Activated CD4-positive, alpha-beta T cell treated with anti-CD3 and anti-CD28 coated beads for 48 hours (primary cell): ENCODE data around the gene IL16.
"Not testable (repeated sequence)": the region's sequence is repeated elsewhere in the genome, so short reads cannot be mapped to it uniquely, and the experiment has no call there.

Experiments used
- DNase-seq: peaks from one replicate; pipeline ENCODE4 v3.0.0-alpha.2; 2020

Gene IL16

GRCh38 chr15:81174792-81175327 is 21.8 kb upstream of the IL16 start:
- DNase-seq = no peak

- DNase-seq = no peak
These were observed 21.2 kb upstream of the IL16 start for GRCh38 chr15:81175496-81175895.

- no peak for DNase-seq
These were observed 20.3 kb upstream of the IL16 start for GRCh38 chr15:81176291-81176893.

DNA sequence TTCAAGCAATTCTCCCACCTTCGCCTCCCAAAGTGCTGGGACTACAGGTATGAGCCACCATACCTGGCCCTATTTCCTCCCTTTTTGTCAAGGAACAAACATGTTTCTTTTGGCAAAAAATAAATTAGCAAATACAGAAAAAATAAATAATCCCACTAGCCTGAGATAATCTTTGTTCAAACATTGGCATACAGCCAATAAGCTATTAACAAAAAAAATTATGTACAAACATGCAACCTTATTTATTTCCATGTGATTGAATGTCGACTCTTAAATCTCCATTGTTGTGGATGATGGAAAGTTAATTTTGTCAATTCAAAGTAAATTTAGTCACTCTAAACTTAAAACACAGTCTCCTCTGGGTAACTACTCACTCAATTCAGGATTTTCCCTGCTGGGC is 18.3 kb upstream of the IL16 start:
- no peak for DNase-seq

GRCh38 chr15:81181220-81181619 is 15.5 kb upstream of the IL16 start:
- no peak for DNase-seq

GRCh38 chr15:81182031-81182755 is 14.5 kb upstream of the IL16 start:
- no peak for DNase-seq

- no peak for DNase-seq
These were observed 13.8 kb upstream of the IL16 start for GRCh38 chr15:81182756-81183438.

DNA sequence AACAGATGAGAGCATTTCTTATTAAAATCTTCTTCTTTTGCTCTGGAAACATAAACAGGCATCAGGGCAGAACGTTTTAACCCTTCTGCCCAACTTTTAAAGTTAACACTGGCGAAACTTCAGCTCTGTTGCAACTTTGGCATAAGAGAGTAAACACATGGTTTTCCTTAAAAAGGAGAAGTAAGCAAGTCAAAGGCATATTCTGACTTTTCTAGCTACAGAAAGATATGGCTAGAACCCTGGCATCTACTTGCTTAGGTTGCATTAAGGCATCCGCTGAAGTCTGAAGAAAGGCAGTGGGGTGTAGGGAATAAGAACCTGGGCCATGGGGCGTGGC is 13.3 kb upstream of the IL16 start:
- no peak for DNase-seq

- no peak for DNase-seq
These were observed 12.5 kb upstream of the IL16 start for GRCh38 chr15:81184188-81184587.

DNA sequence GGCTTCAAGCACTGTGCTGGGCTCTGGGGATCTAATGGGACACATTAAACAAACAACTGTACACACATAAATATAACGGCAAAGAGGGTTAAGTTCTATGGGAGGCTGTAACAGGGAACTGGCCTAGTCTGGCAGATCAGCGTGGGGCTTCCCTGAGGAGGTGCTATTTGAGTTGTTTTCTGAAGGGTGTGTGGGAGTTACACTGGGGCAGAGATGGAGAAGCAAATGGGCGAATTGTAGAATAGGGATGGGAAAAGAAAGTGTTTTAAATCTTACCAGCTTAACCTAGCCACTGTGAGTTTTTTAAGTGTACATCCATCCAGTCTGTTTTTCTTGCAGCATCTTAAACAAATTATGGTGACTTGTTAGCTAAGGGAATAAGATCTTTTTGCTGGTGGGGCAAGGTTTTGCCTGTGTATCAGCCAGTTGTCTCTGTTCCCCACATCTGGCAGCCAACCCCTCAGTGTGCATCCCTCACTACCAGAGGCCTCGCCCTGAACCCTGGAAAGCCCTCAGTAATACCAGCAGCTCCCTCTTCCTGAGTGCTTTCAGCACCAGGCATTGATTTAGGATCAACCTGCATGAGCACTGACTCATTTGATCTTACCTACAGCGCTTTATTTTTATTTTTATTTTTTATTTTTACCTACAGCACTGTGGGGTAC is 10.9 kb upstream of the IL16 start:
- no peak for DNase-seq

GRCh38 chr15:81188354-81188753 is 8.3 kb upstream of the IL16 start:
- no peak for DNase-seq

DNA sequence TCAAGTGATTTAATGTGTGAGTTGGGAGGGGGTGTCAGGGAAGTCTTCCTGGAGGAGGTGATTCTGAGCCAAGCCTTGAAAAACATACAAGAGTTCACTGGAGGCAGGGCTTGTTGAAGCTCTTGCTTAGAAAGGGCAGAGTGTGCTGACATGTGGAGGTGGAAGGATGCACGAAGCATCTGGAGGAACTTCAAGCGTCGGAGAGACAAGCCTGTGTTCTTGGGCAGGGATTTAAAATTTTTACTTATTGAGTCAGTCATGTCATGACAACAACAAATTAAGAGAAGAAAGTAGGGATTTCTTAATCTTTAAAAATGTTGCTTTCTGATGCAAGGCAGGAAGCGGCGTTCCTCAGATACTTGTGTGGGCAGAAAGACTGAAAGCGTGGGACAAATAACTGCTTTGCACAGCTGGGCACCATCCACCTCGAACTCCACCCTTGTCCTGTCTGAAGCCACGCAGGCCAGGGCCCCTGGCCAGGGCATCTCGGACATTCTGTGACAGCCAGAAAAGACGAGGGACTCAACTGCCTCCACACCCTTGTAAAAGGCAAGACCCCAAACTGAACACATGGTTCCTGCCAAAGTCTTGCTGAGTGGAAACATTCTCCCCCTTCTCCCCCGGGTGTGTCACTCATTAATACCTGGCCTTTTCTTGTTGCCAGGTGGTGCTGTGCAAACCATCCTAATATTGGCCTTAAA is 6.9 kb upstream of the IL16 start:
- DNase-seq = no peak

DNA sequence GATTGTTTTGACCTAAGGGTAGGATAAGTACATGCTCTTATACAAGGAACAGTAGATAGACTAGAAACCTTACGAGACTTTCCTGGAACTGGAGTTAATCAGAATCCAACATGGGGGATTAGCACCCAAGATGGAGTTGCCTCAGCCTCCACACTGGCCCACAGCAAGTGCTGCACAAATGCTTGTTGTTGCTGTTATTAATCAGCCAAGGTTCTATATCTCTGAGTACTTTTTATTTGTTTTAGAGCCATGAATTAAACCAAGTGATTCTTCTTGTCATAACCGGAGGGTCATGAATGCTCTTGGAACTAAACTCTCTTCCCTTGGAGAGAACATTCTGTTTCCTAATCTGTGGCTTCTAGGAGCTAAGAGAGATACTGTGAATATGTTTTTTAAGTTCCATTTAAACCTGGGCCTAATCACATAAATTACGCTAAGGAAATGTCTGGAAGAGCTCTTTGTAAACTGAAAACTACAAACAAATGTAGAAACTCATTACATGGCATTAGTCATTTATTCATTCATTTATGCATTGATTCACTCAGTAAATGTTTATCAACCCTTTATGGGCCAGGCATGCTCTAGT is 5.7 kb upstream of the IL16 start:
- no peak for DNase-seq

GRCh38 chr15:81191701-81192100 is 5.0 kb upstream of the IL16 start:
- DNase-seq = no peak

GRCh38 chr15:81194723-81195122 is 2.0 kb upstream of the IL16 start:
- no peak for DNase-seq

GRCh38 chr15:81195339-81195864 is 1.3 kb upstream of the IL16 start:
- DNase-seq = no peak

DNA sequence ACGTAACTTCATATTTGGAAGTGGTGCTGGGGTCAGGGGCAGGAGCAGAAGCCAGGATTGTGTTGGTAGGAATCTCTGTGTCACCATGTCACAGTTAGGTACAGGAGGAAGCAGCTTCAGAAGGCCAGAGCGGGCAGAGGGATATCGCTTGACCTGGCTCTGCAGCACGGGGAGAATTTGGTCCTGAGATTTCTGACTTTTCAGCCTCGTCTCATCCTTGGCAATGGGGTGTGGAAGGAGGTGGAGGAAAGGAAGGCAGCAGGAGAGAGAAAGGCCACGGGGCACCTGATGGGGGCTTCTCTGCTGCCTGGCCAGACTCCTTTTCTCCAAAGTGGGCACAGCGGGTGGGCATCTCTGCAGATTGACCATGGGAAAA is 564 bp downstream of the IL16 start:
- no peak for DNase-seq

DNA sequence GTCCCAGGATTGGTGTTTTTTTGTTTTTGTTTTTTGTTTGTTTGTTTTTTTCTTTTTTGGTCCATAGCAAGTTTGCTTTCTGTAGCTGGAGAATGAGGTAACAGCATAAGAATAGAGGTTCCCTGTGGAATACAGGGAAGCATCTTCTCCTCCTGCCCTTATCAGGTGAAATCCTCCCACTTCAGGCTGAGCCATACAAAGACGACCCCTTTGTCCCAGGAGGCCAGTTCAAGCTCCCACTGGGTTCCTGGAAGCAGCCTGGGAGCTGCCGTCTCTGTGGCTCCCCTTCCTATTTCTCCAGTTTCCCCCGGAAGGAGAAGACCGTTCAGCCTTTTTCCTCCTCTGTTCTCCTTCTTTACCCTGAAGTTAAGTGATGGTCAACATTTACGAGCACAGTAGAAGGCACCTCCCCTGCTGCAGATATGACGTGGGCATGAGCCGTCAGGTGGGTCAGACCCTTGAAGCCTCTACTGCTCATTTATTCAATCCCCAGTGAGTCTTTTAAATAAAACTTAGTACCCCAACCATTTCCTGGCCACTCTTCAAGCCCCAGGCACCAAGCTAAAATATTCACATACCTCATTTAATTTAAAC is 1.1 kb downstream of the IL16 start:
- DNase-seq = no peak

DNA sequence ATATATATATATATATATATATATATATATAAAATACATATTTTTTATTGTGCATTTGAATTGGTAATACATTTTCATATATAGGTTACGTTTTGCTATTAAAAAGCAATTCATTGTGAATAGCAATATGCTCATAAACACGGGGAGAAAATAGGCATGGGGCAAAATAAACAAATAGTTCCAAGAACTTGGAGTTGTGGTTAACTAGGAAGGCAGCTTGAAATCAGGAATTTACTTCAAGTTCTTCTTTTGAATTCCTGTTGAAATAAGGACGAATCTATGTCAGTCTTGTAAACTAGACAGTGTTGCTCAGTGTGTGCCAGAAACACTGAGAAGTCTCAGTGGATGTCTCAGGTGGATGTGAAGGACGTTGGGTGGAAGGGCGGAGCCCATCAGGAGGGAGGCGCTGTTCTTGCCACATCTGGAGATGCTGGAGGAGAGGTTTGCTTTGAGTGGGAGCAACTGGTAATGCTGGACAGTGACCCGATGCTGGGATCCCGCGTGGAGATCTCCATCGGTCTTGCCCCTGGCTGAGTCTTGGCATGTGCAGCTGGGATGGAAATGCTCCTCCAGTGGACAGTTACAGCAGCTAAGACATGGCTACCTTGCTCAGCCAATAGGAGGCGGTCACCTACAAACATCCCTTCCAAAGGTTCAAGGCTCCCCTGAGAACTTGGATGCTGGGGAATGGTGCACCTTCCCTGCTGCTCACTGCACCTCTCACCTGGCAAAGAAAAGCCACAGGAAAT is 2.5 kb downstream of the IL16 start:
- DNase-seq = no peak

GRCh38 chr15:81206018-81206417 is 9.3 kb downstream of the IL16 start:
- no peak for DNase-seq

- DNase-seq = not testable (repeated sequence)
These were observed 11.3 kb downstream of the IL16 start for GRCh38 chr15:81207987-81208386.
